IMR-90 (cell line): Measurements from ENCODE around the gene TAF3. TPM values are rescaled to one million over a fixed set of nuclear protein-coding genes. Genes with fewer than 3 reads are reported as not detected.

ENCODE experiments used
- ATAC-seq: fragments of 200-7000 bp; cut with Tn5 transposase; 2 replicates; pipeline ENCODE4 v1.9.1; 2020; ENCODE audit warnings: low read depth, mild to moderate bottlenecking, moderate library complexity
- BruUV-seq: library from RNA; stranded (reverse); fragments of 400-500 nt; replicated peaks from 2 replicates; lab custom pipeline; 2021; lab: Mats Ljungman, UMichigan
- CTCF ChIA-PET: fragments of 300-600 bp; formaldehyde crosslinking; extraction: SDS; loops from one replicate; lab custom pipeline; 2021; ENCODE audit warnings: antibody characterized with exemption; lab: Yijun Ruan, JAX
- POLR2A ChIA-PET: fragments of 300-600 bp; sonication (Branson Sonifier 250); formaldehyde crosslinking; loops from one replicate; lab custom pipeline; 2022; ENCODE audit warnings: antibody characterized with exemption; ENCODE audit not compliant: unreplicated experiment; lab: Charles Lee
- DNase-seq: peaks from one replicate; pipeline ENCODE4 v3.0.0; 2013
- H2AFZ ChIP-seq: replicated peaks from 2 replicates; pipeline ENCODE3; 2013; ENCODE audit warnings: low read length, mild to moderate bottlenecking; ENCODE audit not compliant: poor library complexity
- H2AK5ac ChIP-seq: 2 replicates; pipeline ENCODE4 v1.6.1; 2013; ENCODE audit warnings: low read depth, low read length, inconsistent platforms
- H2AK9ac ChIP-seq: replicated peaks from 2 replicates; pipeline ENCODE3; 2013; ENCODE audit warnings: mild to moderate bottlenecking, low read depth, low read length, moderate library complexity; ENCODE audit not compliant: poor library complexity
- H2BK120ac ChIP-seq: 2 replicates; pipeline ENCODE4 v1.6.1; 2013; ENCODE audit warnings: low read depth, low read length, inconsistent platforms
- H2BK15ac ChIP-seq: 3 replicates; pipeline ENCODE4 v1.6.1; 2013; ENCODE audit warnings: low read depth, low read length, inconsistent platforms
- H2BK20ac ChIP-seq: 2 replicates; pipeline ENCODE4 v1.6.1; 2013; ENCODE audit warnings: low read depth, mild to moderate bottlenecking, inconsistent platforms, low read length, moderate library complexity
- H2BK5ac ChIP-seq: 2 replicates; pipeline ENCODE4 v1.6.1; 2013; ENCODE audit warnings: mild to moderate bottlenecking, low read depth, low read length, inconsistent platforms; ENCODE audit not compliant: poor library complexity, severe bottlenecking
- H3K14ac ChIP-seq: replicated peaks from 2 replicates; pipeline ENCODE4 v1.6.1; 2013; ENCODE audit warnings: low read depth, low read length, inconsistent platforms
- H3K18ac ChIP-seq: 2 replicates; pipeline ENCODE4 v1.6.1; 2013; ENCODE audit warnings: low read depth, low read length, control low read depth
- H3K23ac ChIP-seq: 2 replicates; pipeline ENCODE4 v1.6.1; 2013; ENCODE audit warnings: low read depth, low read length, inconsistent platforms
- H3K27ac ChIP-seq: 2 replicates; pipeline ENCODE4 v1.5.1; 2013; ENCODE audit warnings: mild to moderate bottlenecking, control low read depth, low read length; ENCODE audit not compliant: insufficient read depth
- H3K27me3 ChIP-seq: 2 replicates; pipeline ENCODE4 v1.6.1; 2013; ENCODE audit warnings: low read length; ENCODE audit not compliant: control insufficient read depth, insufficient read depth
- H3K36me3 ChIP-seq: 2 replicates; pipeline ENCODE4 v1.6.1; 2013; ENCODE audit warnings: low read length, mixed read lengths; ENCODE audit not compliant: control insufficient read depth, insufficient read depth
- H3K4ac ChIP-seq: 2 replicates; pipeline ENCODE4 v1.6.1; 2013; ENCODE audit warnings: low read depth, low read length, inconsistent platforms
- H3K4me1 ChIP-seq: 2 replicates; pipeline ENCODE4 v1.6.1; 2013; ENCODE audit warnings: low read length, mixed read lengths; ENCODE audit not compliant: control insufficient read depth, insufficient read depth
- H3K4me2 ChIP-seq: 2 replicates; pipeline ENCODE4 v1.6.1; 2013; ENCODE audit warnings: low read depth, mild to moderate bottlenecking, control low read depth, low read length, moderate library complexity
- H3K4me3 ChIP-seq: 2 replicates; pipeline ENCODE4 v1.5.1; 2013; ENCODE audit warnings: low read depth, mild to moderate bottlenecking, control low read depth, low read length, moderate library complexity; ENCODE audit not compliant: insufficient read depth
- H3K56ac ChIP-seq: 2 replicates; pipeline ENCODE4 v1.6.1; 2013; ENCODE audit warnings: low read length, inconsistent platforms; ENCODE audit not compliant: insufficient read depth; ENCODE audit errors: extremely low read depth
- H3K79me1 ChIP-seq, 2 experiments: 2 replicates each; pipeline ENCODE4 v1.6.1; 2013; ENCODE audit warnings: low read length in 2 of 2, inconsistent platforms in 1 of 2, low read depth in 1 of 2
- H3K9ac ChIP-seq: 2 replicates; pipeline ENCODE4 v1.6.1; 2013; ENCODE audit warnings: low read depth, low read length, control low read depth
- H3K9me1 ChIP-seq: 2 replicates; pipeline ENCODE4 v1.6.1; 2013; ENCODE audit warnings: low read length, inconsistent platforms; ENCODE audit not compliant: insufficient read depth
- H3K9me3 ChIP-seq: 2 replicates; pipeline ENCODE4 v1.6.1; 2013; ENCODE audit warnings: low read length; ENCODE audit not compliant: control insufficient read depth, insufficient read depth
- H4K20me1 ChIP-seq: 2 replicates; pipeline ENCODE4 v1.6.1; 2013; ENCODE audit warnings: low read length, inconsistent platforms; ENCODE audit not compliant: insufficient read depth
- H4K5ac ChIP-seq: 2 replicates; pipeline ENCODE4 v1.6.1; 2013; ENCODE audit warnings: mild to moderate bottlenecking, low read depth, low read length, control low read depth
- H4K8ac ChIP-seq, 2 experiments: 2 replicates each; pipeline ENCODE4 v1.6.1; 2013; ENCODE audit warnings: low read depth in 2 of 2, low read length in 2 of 2, control low read depth in 1 of 2, inconsistent platforms in 1 of 2
- H4K91ac ChIP-seq: 2 replicates; pipeline ENCODE4 v1.6.1; 2013; ENCODE audit warnings: low read depth, low read length, inconsistent platforms; ENCODE audit not compliant: insufficient read depth
- CTCF ChIP-seq: conservative IDR thresholded peaks from 2 replicates; pipeline ENCODE4 v1.5.1; 2012; ENCODE audit warnings: mild to moderate bottlenecking, low read depth, low read length, improper control_type of control experiment
- WGBS, 2 experiments: methylation state at CpG; one replicate each; pipeline versions ENCODE4 v1.1.5 to v1.1.7; 2013; ENCODE audit warnings: missing lambda C conversion rate in 2 of 2; ENCODE audit not compliant: insufficient read length in 1 of 2; ENCODE audit errors: extremely low coverage in 2 of 2; 5-methylcytosine and 5-hydroxymethylcytosine counted together
- dilution Hi-C: fragments of 300-500 bp; cut with HindIII; formaldehyde crosslinking; loops from one replicate; pipeline ENCODE4 v1.14.3; 2018; ENCODE audit warnings: low sequenced_read_pairs; ENCODE audit not compliant: unreplicated experiment
- in situ Hi-C: fragments of 300-500 bp; cut with MboI; formaldehyde crosslinking; loops from 3 replicates; pipeline ENCODE4 v1.14.3; 2019; ENCODE audit warnings: low sequenced_read_pairs, inconsistent platforms, mixed read lengths
- intact Hi-C: fragments of 100-400 bp; cut with micrococcal nuclease; formaldehyde crosslinking; loops from 2 replicates; pipeline ENCODE4 v1.10.0; 2022
- polyA plus RNA-seq, 3 experiments: library from polyadenylated mRNA; depleted of rRNA; stranded (reverse); fragments of >200 nt; gene quantifications; 2 replicates each; pipeline ENCODE4 v1.2.3, GENCODE V29; 2012; ENCODE audit warnings: low replicate concordance in 1 of 3
- total RNA-seq: library from RNA; depleted of rRNA; stranded (reverse); fragments of >200 nt; gene quantifications from 2 replicates; pipeline ENCODE4 v1.2.3, GENCODE V29; 2012; rRNA removed

Gene TAF3
- total and polyA plus RNA-seq, 2 of the 4 experiments (the other 2 are of a cell fraction): 1.4 to 2.3 TPM

- no peak overlapping the region for H2BK15ac ChIP-seq
- H3K4ac ChIP-seq: no peak overlapping the region
- H3K18ac ChIP-seq: no peak overlapping the region
- no peak overlapping the region for H2BK120ac ChIP-seq
- H3K9ac ChIP-seq: no peak overlapping the region
- no peak overlapping the region for H3K14ac ChIP-seq
- H2AFZ ChIP-seq: no peak overlapping the region
- POLR2A ChIA-PET: interaction anchor here (0.6 kb wide), 1 partner anchor 1237 kb away, joined by 6 read pairs; no protein-coding TSS in a partner anchor
- H3K36me3 ChIP-seq: no peaks in the 10 kb centered on the region
- H3K9me3 ChIP-seq: no peaks in the 10 kb centered on the region
- no peaks in the 10 kb centered on the region for H3K79me1 ChIP-seq
- ATAC-seq (no peak), DNase-seq (no peak)
- no peak overlapping the region for H3K56ac ChIP-seq
- intact Hi-C loops: no loop called here
- H3K27me3 ChIP-seq: peaks cover 26% of the 10 kb centered on the region
- no peak overlapping the region for H3K4me3 ChIP-seq
- H4K5ac ChIP-seq: no peak overlapping the region
- in situ Hi-C loops: no loop called here
- CTCF ChIA-PET: interaction anchor here (1.6 kb wide), 1 partner anchor 10 kb away, joined by 6 read pairs; no protein-coding TSS in a partner anchor
- BruUV-seq: no TSS peak
- no CpG with 5 or more reads among the region's 1 CpG for WGBS, 2 experiments
- H3K23ac ChIP-seq: no peak overlapping the region
- no peak overlapping the region for H2AK9ac ChIP-seq
- H3K9me1 ChIP-seq: no peaks in the 10 kb centered on the region; the same call in 1 of the 2 replicates
- H4K20me1 ChIP-seq: no peaks in the 10 kb centered on the region
- no peak overlapping the region for H3K27ac ChIP-seq
- H4K8ac ChIP-seq: no peak overlapping the region
- H2BK20ac ChIP-seq: no peak overlapping the region
- no peak overlapping the region for H3K4me2 ChIP-seq
- no peak overlapping the region for H2BK5ac ChIP-seq
- H4K91ac ChIP-seq: no peak overlapping the region
- H3K4me1 ChIP-seq: peaks cover 7% of the 10 kb centered on the region
- dilution Hi-C loops: no loop called here
- H2AK5ac ChIP-seq: no peak overlapping the region
- no peak for TF ChIP-seq CTCF
Observed at GRCh38 chr10:8066124-8066523, 247.8 kb downstream of the TAF3 start.

Other genes starting within 250 kb of the TAF3 start
- gene ITIH5, start 151.5 kb upstream of the TAF3 start, total RNA-seq: under 0.01 TPM in 2 replicates
- 0.07 TPM in 2 replicates for gene ITIH5, start 151.5 kb upstream of the TAF3 start, polyA plus RNA-seq (2012; rRNA removed)
- gene ITIH2, start 115.2 kb upstream of the TAF3 start, total RNA-seq: not detected in 2 replicates
- gene ITIH2, start 115.2 kb upstream of the TAF3 start, polyA plus RNA-seq (2012; rRNA removed): not detected in 2 replicates
- gene KIN, start 30.5 kb upstream of the TAF3 start, total RNA-seq: 3.0 and 6.1 TPM in 2 replicates
- gene KIN, start 30.5 kb upstream of the TAF3 start, polyA plus RNA-seq (2012; rRNA removed): 4.2 and 6.4 TPM in 2 replicates
- 343 and 367 TPM in 2 replicates for gene ATP5F1C, start 30.3 kb upstream of the TAF3 start, total RNA-seq
- 357 and 382 TPM in 2 replicates for gene ATP5F1C, start 30.3 kb upstream of the TAF3 start, polyA plus RNA-seq (2012; rRNA removed)
- gene GATA3, start 236.2 kb downstream of the TAF3 start, total RNA-seq: under 0.01 TPM in 1 of 2 replicates, not detected in the other
- 0.11 and 0.21 TPM in 2 replicates for gene GATA3, start 236.2 kb downstream of the TAF3 start, polyA plus RNA-seq (2012; rRNA removed)